Measurements from ENCODE around the gene EEF1A1.

DNA sequence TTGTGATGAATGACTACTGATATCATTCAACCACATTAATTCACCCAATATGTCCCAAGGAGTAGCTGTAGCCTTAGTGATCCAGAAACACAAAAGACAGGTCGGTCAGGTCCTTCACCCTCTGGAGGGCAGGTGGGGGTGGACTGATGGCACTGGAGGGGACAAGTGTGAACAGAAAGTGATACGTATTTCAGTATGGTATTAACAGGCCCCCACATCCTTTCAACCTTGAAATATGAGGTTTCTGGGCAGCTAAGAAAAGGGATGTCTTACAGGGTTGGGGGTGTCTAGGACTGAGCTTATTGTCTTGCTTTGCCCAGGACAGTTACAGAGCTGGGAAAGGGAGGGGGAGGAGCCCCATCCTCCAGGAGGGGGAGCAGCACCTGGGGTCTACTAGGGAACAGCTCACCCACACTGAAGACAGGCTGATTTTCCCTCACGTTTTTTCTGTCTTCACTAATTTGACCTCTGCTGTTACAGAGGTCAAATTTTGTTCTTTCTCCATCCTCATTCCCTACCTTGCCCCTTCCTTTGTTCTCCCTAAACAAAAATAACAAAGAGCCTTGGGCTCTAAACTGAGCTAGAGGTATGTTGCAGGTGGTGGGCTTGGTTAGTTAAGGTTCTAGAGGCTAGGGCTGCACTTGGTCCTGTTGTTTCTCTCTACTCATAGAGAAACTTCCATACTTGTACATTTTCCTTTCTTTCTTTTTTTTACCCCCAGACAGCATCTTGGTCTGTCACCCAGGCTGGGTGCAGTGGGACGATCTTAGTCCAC is 38.0 kb upstream of the EEF1A1 start:
- TF ChIP-seq, protein P1, sequence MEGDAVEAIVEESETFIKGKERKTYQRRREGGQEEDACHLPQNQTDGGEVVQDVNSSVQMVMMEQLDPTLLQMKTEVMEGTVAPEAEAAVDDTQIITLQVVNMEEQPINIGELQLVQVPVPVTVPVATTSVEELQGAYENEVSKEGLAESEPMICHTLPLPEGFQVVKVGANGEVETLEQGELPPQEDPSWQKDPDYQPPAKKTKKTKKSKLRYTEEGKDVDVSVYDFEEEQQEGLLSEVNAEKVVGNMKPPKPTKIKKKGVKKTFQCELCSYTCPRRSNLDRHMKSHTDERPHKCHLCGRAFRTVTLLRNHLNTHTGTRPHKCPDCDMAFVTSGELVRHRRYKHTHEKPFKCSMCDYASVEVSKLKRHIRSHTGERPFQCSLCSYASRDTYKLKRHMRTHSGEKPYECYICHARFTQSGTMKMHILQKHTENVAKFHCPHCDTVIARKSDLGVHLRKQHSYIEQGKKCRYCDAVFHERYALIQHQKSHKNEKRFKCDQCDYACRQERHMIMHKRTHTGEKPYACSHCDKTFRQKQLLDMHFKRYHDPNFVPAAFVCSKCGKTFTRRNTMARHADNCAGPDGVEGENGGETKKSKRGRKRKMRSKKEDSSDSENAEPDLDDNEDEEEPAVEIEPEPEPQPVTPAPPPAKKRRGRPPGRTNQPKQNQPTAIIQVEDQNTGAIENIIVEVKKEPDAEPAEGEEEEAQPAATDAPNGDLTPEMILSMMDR (IDR thresholded peaks at IDR 0.05) = no peak
- no peak for TF ChIP-seq POLR2A (IDR thresholded peaks at IDR 0.05)
